HFF-Myc (cell line): ENCODE results near the gene HIC1.

Source experiments
- DNase-seq: peaks from one replicate; pipeline ENCODE4 v3.0.0-alpha.2; 2011; ENCODE audit warnings: low read depth; ENCODE audit errors: extremely low read depth
- H3K4me3 ChIP-seq: replicated peaks from 2 replicates; pipeline ENCODE4 v1.5.1; 2011; ENCODE audit warnings: low read depth, mild to moderate bottlenecking, control low read depth, low read length
- TF ChIP-seq, protein P1 (sequence below): IDR thresholded peaks from 2 replicates; pipeline ENCODE4 v1.5.1; 2012; ENCODE audit warnings: mild to moderate bottlenecking, low read depth, low read length, control low read depth; ENCODE audit errors: missing control alignments

The HIC1 gene

DNA sequence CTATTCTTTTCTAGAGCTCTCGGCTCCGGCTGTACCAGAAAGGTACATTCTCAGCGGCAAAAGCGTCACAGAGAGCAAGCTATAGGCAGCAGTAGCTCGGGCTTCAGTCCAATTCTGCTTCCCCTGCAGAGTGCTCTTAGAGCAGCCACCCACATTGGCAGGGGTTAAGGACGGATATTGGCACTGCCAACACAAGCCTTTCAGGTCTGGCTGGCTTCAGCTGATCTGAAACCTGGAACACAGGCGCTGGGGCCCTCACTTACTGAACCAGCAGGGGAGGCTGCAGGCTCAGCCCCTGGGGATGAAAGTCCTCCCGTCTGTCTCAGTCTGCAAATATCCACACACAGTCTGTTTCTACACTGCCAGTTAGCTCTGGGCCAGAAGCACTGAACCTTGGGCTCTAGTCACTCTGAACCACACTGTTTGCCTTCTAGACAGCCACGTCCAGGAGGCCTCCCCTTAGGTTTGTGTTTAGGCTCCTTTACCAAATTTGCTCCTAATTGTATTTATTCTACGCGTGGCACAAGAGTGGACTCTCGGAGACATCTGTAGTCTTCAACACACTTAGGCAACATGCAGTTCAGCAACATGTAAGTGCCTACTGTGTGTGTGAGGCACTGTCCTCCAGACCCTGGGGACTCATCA, 40.1 kb downstream of the HIC1 start:
- TF ChIP-seq, protein P1, sequence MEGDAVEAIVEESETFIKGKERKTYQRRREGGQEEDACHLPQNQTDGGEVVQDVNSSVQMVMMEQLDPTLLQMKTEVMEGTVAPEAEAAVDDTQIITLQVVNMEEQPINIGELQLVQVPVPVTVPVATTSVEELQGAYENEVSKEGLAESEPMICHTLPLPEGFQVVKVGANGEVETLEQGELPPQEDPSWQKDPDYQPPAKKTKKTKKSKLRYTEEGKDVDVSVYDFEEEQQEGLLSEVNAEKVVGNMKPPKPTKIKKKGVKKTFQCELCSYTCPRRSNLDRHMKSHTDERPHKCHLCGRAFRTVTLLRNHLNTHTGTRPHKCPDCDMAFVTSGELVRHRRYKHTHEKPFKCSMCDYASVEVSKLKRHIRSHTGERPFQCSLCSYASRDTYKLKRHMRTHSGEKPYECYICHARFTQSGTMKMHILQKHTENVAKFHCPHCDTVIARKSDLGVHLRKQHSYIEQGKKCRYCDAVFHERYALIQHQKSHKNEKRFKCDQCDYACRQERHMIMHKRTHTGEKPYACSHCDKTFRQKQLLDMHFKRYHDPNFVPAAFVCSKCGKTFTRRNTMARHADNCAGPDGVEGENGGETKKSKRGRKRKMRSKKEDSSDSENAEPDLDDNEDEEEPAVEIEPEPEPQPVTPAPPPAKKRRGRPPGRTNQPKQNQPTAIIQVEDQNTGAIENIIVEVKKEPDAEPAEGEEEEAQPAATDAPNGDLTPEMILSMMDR: peak; percentile 57
- no peak for DNase-seq
- no peak overlapping the region for H3K4me3 ChIP-seq

DNA sequence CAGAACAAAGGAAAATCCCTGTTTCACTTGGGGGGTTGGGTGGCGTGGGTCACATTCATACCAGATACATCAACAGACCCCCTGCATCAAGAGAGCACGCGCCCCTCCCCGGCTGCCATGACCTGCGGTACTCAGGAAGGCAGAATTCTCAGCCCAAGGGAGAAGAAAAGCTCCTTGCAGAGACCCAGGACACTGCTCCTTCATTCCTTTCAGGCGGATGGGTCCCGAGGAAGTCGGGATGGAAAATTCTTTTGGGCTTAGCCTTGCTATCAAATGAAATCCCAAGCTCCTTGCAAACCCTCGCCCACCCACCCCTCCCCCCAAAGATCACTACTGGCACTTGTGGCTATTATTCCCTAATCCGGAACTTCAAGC, 40.6 kb downstream of the HIC1 start:
- TF ChIP-seq, protein P1: no peak
- no peak for DNase-seq
- no peak overlapping the region for H3K4me3 ChIP-seq

DNA sequence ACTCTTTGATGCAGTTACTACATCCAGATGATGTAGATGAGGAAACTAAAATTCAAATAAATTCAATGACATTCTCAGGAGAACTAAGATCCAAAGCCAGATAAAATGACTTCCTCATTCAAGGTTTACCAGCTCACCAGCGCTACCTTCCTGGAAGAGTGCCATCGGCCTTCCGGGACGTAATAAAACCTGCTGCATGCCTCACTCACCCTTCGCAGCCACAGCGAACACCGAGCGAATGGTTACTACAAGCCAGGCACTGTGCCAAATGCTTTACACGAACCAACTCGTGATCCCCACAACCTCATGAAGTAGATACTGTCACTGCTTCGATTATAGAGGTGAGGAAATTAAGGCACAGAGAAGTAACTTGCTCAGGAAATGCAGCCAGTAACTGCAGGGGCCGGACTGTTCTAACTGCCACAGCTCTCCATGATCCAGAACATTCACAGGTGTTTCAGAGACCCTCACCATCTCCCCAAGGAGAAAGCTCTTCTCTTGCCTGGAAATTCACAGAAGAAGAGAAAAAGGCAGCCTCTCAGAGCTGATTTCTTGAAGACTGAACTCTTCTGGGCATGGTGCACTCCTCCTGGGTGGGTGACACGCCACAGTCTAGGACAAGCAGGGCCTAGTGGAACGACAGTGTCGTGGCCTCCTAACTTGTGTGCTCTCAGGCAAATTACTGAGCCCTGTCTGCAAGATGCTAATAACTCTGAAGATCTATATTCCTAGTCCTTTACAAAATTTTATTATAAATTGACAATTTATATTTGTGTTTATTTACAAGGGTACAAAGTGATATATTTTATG, 46.8 kb downstream of the HIC1 start:
- no peak overlapping the region for H3K4me3 ChIP-seq
- TF ChIP-seq, protein P1: no peak
- DNase-seq: no peak

DNA sequence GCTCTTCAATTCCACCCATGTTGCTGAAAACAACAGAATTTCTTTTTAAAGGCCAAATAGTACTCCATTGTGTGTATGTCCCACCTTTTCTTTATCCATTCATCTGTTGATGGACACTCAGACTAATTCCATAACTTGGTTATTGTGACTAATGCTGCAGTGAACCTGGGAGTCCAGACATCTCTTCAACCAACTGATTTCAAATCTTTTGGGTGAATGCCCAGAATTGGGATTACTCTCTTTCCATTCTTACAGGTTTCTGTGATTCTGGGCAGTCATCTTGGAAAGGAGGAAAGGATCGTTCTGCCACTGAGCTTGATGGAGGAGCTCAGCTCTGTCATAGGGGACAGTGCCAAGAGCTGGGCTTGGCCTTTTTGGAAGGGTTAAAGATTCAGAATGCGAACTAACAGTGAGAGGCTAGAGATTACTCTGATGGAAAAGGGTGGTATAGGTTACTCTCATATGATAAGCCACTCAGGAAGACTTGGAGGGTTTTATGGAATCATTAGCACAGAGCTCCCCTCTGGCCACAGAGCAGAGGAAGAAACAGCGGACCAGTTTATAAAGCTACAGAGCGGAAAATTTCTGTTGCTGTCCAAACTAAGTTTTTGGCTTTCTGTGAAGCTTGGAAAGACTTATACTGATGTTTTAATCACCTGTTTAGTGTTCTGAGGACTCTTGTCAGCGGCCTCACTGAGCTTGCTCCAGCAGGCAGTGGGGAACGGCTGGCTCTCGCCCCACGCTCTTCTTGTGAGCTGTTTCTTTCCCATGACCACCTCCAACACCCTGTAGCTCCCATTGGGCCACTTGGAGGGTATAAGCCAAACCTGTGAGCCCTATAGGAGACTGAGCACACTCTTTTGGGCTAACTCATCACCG, 48.3 kb downstream of the HIC1 start:
- TF ChIP-seq, protein P1: no peak
- no peak overlapping the region for H3K4me3 ChIP-seq
- no peak for DNase-seq

DNA sequence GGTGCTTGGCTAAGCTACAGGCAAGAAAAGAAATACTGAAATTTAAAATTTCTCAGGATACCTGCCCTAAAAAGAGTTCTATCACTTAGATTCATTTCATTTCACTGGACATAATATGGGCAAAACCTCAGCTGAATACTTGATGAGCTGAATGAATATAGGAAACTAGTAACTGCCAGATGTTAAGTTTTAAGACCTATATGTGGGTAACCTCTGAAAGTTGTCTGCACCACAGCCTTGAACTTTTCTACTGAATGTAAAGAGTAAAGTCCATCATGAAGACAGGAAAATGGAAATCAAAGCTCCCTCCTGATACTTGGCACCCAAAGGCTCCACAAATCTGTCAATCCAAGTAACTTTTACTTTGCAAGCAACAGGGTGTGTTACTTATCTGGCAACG, 50.8 kb downstream of the HIC1 start:
- no peak for DNase-seq
- TF ChIP-seq, protein P1: no peak
- H3K4me3 ChIP-seq: no peak overlapping the region

DNA sequence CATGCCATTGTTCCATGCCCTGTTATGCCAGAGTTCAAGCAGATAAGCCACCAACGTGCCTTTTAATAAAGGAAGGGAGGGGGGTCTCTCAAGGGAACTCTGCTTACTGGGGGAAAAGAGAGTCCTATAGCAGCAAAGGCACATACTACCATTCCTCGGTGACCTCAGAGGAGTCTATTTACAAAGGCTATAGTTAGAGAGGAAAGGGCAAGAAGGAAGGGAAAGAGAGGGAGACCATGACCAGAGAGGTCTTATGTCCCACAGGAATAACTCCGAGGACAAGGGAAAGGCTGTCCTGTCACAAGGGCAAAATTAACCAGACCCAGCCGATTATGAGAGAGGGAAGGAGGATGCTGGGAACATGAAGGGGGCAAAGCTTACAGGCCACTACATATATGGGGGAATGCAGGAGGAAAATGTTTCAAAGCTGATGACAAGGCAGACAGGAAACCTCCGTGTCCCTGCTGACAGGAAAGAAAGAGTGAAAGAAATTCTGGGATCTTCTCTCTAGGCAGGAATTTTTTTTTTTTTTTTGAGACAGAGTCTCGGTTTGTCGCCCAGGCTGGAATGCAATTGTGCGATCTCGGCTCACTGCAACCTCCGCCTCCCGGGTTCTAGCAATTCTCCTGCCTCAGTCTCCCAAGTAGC, 51.5 kb downstream of the HIC1 start:
- TF ChIP-seq, protein P1: no peak
- no peak overlapping the region for H3K4me3 ChIP-seq
- DNase-seq: no peak
